MM.1S (cell line): Measurements from ENCODE around the gene VKORC1.

ENCODE experiments used
- EZH2 ChIP-seq: fragments of 300-600 bp; sonication (generic); optimal IDR thresholded peaks from 2 replicates; pipeline ENCODE3; 2017; ENCODE audit warnings: low read depth, mild to moderate bottlenecking, antibody characterized with exemption, low read length, mixed read lengths
- EZH2phosphoT487 ChIP-seq: fragments of 300-600 bp; sonication (generic); IDR thresholded peaks from 2 replicates; pipeline ENCODE4 v1.6.1; 2018; ENCODE audit warnings: antibody characterized with exemption, low read length
- TF ChIP-seq, protein P1 (sequence below): fragments of 300-600 bp; sonication (generic); IDR thresholded peaks from 2 replicates; pipeline ENCODE4 v1.5.1; 2016; ENCODE audit warnings: antibody characterized with exemption, low read length, mixed read lengths

DNA sequence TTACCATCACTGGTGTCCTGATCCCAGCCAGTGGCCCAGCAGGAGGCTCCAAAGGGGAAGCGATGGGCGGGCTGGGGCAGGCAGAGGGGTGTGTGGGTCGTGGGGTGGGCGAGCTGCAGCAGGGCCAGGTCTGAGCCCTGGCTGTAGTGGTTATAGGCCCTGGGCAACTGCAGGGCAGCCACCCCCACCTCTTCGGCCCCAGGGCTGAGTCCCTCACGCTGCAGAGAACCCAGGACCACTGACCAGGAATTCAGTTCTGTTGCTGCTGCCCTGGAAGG, 8.0 kb downstream of the VKORC1 start:
- TF ChIP-seq, protein P1, sequence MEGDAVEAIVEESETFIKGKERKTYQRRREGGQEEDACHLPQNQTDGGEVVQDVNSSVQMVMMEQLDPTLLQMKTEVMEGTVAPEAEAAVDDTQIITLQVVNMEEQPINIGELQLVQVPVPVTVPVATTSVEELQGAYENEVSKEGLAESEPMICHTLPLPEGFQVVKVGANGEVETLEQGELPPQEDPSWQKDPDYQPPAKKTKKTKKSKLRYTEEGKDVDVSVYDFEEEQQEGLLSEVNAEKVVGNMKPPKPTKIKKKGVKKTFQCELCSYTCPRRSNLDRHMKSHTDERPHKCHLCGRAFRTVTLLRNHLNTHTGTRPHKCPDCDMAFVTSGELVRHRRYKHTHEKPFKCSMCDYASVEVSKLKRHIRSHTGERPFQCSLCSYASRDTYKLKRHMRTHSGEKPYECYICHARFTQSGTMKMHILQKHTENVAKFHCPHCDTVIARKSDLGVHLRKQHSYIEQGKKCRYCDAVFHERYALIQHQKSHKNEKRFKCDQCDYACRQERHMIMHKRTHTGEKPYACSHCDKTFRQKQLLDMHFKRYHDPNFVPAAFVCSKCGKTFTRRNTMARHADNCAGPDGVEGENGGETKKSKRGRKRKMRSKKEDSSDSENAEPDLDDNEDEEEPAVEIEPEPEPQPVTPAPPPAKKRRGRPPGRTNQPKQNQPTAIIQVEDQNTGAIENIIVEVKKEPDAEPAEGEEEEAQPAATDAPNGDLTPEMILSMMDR: no peak
- TF ChIP-seq EZH2 (no peak), EZH2phosphoT487 (no peak)
